Cardiac muscle cell (in vitro differentiated cells and primary cell): ENCODE data around the gene JPH2. TPM values are rescaled to one million over a fixed set of nuclear protein-coding genes. Genes with fewer than 3 reads are reported as not detected.
A peak's percentile ranks its signal among the peaks of the same experiment; 100 is the strongest.

Experiments used
- DNase-seq, 2 donors: peaks; one replicate each; pipeline versions ENCODE4 v3.0.0 to v3.0.0-alpha.2; 2010 to 2017; ENCODE audit warnings: low read depth in 1 of 2, low spot score in 1 of 2
- H3K27ac ChIP-seq: fragments of 200-600 bp; sonication (generic); 2 replicates; pipeline ENCODE4 v1.5.1; 2016
- H3K27me3 ChIP-seq: fragments of 200-600 bp; sonication (generic); 2 replicates; pipeline ENCODE4 v1.6.0; 2016; ENCODE audit warnings: control low read depth
- H3K36me3 ChIP-seq: fragments of 200-600 bp; sonication (generic); 2 replicates; pipeline ENCODE4 v1.5.1; 2016; ENCODE audit warnings: control low read depth
- H3K4me1 ChIP-seq: fragments of 200-600 bp; sonication (generic); 2 replicates; pipeline ENCODE4 v1.8.1; 2017; ENCODE audit warnings: low read depth, mild to moderate bottlenecking, mixed run types
- H3K4me3 ChIP-seq: fragments of 200-600 bp; sonication (generic); 2 replicates; pipeline ENCODE4 v1.5.1; 2016; ENCODE audit warnings: mild to moderate bottlenecking
- H3K9me3 ChIP-seq: fragments of 200-600 bp; sonication (generic); 2 replicates; pipeline ENCODE4 v1.5.1; 2017; ENCODE audit warnings: low read depth, mild to moderate bottlenecking, control low read depth
- CTCF ChIP-seq: IDR thresholded peaks from 2 replicates; pipeline ENCODE4 v1.5.1; 2012; ENCODE audit warnings: low read depth, mild to moderate bottlenecking, low read length
- polyA plus RNA-seq: library from polyadenylated mRNA; unstranded; fragments of >200 nt; fragmentation: Nextera tagmentation; extraction: Ambion mirVana; gene quantifications from 2 replicates; pipeline ENCODE4 v1.2.1, GENCODE V29; 2016
- total RNA-seq: library from RNA; depleted of rRNA; stranded (reverse); fragments of >200 nt; gene quantifications from 2 replicates; pipeline ENCODE4 v1.2.3, GENCODE V29; 2016

The JPH2 gene
- total and polyA plus RNA-seq, 2 experiments from 2014 or later, result 97.2 to 205 TPM

GRCh38 chr20:44180814-44181213 lies 6.2 kb downstream of the JPH2 start:
- Histone ChIP-seq H3K4me1 (peaks cover 67% of the 10 kb centered on the region), H3K36me3 (no peaks in the 10 kb centered on the region), H3K9me3 (no peaks in the 10 kb centered on the region), H3K4me3 (peak overlapping the region; percentile 9), H3K27ac (peak overlapping the region; percentile 99), H3K27me3 (no peaks in the 10 kb centered on the region)
- TF ChIP-seq CTCF, result no peak
- DNase-seq, result peak; percentile 44 to 97

GRCh38 chr20:44176833-44177534 lies 10.0 kb downstream of the JPH2 start:
- H3K9me3 ChIP-seq, result no peaks in the 10 kb centered on the region
- no peak overlapping the region for H3K4me3 ChIP-seq
- H3K27ac ChIP-seq, result peak overlapping the region; percentile 70
- H3K27me3 ChIP-seq, result no peaks in the 10 kb centered on the region
- DNase-seq, result no peak
- H3K36me3 ChIP-seq, result peaks cover 10% of the 10 kb centered on the region
- TF ChIP-seq CTCF, result no peak
- H3K4me1 ChIP-seq, result peaks cover 43% of the 10 kb centered on the region

- H3K27me3 ChIP-seq, result no peaks in the 10 kb centered on the region
- TF ChIP-seq CTCF, result no peak
- H3K27ac ChIP-seq, result peak overlapping the region; percentile 58
- H3K4me3 ChIP-seq, result no peak overlapping the region
- peaks cover 10% of the 10 kb centered on the region for H3K36me3 ChIP-seq
- no peaks in the 10 kb centered on the region for H3K9me3 ChIP-seq
- DNase-seq, result no peak
- H3K4me1 ChIP-seq, result peaks cover 39% of the 10 kb centered on the region
Measured at GRCh38 chr20:44174996-44175765, 11.8 kb downstream of the JPH2 start.

- no peak for DNase-seq
- Histone ChIP-seq H3K4me1 (peaks cover 31% of the 10 kb centered on the region), H3K36me3 (peaks cover 10% of the 10 kb centered on the region), H3K27me3 (no peaks in the 10 kb centered on the region), H3K4me3 (no peak overlapping the region), H3K9me3 (no peaks in the 10 kb centered on the region), H3K27ac (peak overlapping the region; percentile 84)
- TF ChIP-seq CTCF, result no peak
Measured at GRCh38 chr20:44173846-44174245, 13.1 kb downstream of the JPH2 start.

GRCh38 chr20:44173116-44173515 lies 13.9 kb downstream of the JPH2 start:
- Histone ChIP-seq H3K36me3 (peaks cover 10% of the 10 kb centered on the region), H3K27ac (peak overlapping the region; percentile 84), H3K27me3 (no peaks in the 10 kb centered on the region), H3K4me1 (peaks cover 25% of the 10 kb centered on the region), H3K4me3 (no peak overlapping the region), H3K9me3 (no peaks in the 10 kb centered on the region)
- no peak for TF ChIP-seq CTCF
- DNase-seq, result no peak
